Measurements from ENCODE around the gene TRMT11. TPM values are rescaled to one million over a fixed set of nuclear protein-coding genes. Genes with fewer than 3 reads are reported as not detected.
A peak's percentile ranks its signal among the peaks of the same experiment; 100 is the strongest.

TRMT11 gene
- 22.7 and 28.7 TPM in 2 replicates for total RNA-seq

DNA sequence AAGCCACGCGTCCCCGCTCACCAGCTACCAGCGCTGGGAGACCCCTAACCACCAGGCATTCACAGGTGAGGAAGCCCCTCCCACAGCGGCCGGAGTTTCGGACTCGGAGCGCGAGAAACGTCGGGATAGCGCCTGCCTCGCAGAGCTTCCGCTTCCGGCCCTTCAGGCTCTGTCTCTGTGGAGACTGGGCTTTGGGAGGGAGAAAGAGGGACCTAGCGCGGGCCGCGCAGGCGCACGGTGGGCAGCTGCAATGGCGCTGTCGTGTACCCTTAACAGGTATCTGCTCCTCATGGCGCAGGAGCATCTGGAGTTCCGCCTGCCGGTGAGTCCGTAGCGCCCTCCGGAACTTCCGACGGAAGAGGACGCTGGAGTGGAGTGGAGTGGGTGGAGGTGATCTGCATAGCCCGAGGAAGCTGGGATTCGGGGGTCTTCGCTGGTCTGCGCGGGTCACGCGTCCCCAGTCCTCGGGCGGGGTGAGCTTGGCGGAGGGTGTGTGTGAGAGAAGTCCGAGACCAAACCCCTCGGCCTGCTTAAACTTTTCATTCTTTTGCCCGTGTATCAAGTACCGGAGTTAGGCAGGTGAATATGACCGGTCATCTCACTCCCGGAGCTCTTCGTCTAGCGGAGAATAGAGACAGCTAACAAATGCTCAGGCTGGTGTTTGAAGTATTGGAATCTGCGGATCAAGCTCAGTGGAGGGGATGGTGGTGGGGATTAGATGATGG is at the start of gene TRMT11:
Gene TRMT11 (plus strand): TSS at position 240 of the 725 bp plus-strand sequence. CDS start 11 bp downstream, at position 251.
- H3K36me3 ChIP-seq (ENCODE audit: control insufficient read depth, insufficient read depth, low read length), result no peaks in the 10 kb centered on the region
- TF ChIP-seq, protein P1, sequence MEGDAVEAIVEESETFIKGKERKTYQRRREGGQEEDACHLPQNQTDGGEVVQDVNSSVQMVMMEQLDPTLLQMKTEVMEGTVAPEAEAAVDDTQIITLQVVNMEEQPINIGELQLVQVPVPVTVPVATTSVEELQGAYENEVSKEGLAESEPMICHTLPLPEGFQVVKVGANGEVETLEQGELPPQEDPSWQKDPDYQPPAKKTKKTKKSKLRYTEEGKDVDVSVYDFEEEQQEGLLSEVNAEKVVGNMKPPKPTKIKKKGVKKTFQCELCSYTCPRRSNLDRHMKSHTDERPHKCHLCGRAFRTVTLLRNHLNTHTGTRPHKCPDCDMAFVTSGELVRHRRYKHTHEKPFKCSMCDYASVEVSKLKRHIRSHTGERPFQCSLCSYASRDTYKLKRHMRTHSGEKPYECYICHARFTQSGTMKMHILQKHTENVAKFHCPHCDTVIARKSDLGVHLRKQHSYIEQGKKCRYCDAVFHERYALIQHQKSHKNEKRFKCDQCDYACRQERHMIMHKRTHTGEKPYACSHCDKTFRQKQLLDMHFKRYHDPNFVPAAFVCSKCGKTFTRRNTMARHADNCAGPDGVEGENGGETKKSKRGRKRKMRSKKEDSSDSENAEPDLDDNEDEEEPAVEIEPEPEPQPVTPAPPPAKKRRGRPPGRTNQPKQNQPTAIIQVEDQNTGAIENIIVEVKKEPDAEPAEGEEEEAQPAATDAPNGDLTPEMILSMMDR (IDR thresholded peaks at IDR 0.05; ENCODE audit: insufficient read depth, low read length, severe bottlenecking), result peak; percentile 30
- peak within 1 kb of the TSS; percentile 76 for H3K4me3 ChIP-seq (ENCODE audit: low read depth, low read length)
- H3K27me3 ChIP-seq (ENCODE audit: control insufficient read depth, insufficient read depth, low read length), result no peaks in the 10 kb centered on the region
- peak; percentile 87 for DNase-seq (ENCODE audit: low read depth)
- FAIRE-seq, result no peak

- Histone ChIP-seq H3K36me3 (ENCODE audit: control insufficient read depth, insufficient read depth, low read length) (no peaks in the 10 kb centered on the region), H3K27me3 (ENCODE audit: control insufficient read depth, insufficient read depth, low read length) (no peaks in the 10 kb centered on the region), H3K4me3 (ENCODE audit: low read depth, low read length) (no peak overlapping the region)
- TF ChIP-seq, protein P1 (IDR thresholded peaks at IDR 0.05; ENCODE audit: insufficient read depth, low read length, severe bottlenecking), result no peak
- FAIRE-seq (no peak), DNase-seq (ENCODE audit: low read depth) (no peak)
Observed at GRCh38 chr6:125939026-125939425, 47.3 kb upstream of the TRMT11 start.

- DNase-seq (ENCODE audit: low read depth), result no peak
- Histone ChIP-seq H3K27me3 (ENCODE audit: control insufficient read depth, insufficient read depth, low read length) (no peaks in the 10 kb centered on the region), H3K4me3 (ENCODE audit: low read depth, low read length) (no peak overlapping the region), H3K36me3 (ENCODE audit: control insufficient read depth, insufficient read depth, low read length) (no peaks in the 10 kb centered on the region)
- no peak for FAIRE-seq
- TF ChIP-seq, protein P1 (IDR thresholded peaks at IDR 0.05; ENCODE audit: insufficient read depth, low read length, severe bottlenecking), result no peak
Observed at GRCh38 chr6:125939791-125940190, 46.5 kb upstream of the TRMT11 start.

DNA sequence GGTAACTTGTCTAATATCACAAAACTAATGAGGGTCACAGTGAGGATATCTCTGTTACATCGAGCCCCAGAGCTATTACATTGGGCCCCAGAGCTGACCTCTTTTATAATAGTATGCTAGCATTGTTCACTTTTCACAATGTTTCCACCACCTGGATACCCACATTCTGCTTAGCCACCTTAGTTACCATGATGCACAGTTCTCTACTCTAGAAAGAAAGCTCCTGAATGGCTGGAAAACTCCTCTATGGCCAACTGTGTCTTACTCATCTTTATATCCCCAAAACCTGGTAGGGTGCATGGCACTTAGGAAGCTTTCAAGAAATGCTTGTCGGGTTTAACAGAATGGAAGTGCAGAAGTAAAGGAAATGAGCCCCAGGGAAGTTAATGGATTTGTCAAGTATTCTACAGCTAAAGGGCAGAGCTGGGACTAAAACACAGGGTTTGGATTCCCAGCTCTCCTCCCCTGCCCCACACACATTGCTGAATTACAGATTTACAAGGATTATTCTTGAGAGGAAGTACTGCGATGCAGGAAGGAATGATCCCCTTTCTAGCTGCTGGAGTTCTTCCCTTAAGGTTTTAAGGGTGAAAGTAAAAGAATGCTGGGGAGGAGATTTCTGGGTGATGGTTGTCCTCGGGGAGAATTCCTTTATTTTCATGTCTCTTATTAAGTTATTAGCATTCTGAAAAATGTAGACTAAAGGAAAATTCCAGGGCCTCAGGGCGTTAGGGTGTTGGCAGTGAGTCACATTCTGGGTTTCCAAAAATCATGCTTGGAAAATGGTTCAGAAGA is 45.9 kb upstream of the TRMT11 start:
- FAIRE-seq, result no peak
- Histone ChIP-seq H3K36me3 (ENCODE audit: control insufficient read depth, insufficient read depth, low read length) (no peaks in the 10 kb centered on the region), H3K27me3 (ENCODE audit: control insufficient read depth, insufficient read depth, low read length) (no peaks in the 10 kb centered on the region), H3K4me3 (ENCODE audit: low read depth, low read length) (no peak overlapping the region)
- peak; percentile 74 for DNase-seq (ENCODE audit: low read depth)
- TF ChIP-seq, protein P1 (IDR thresholded peaks at IDR 0.05; ENCODE audit: insufficient read depth, low read length, severe bottlenecking), result no peak

DNA sequence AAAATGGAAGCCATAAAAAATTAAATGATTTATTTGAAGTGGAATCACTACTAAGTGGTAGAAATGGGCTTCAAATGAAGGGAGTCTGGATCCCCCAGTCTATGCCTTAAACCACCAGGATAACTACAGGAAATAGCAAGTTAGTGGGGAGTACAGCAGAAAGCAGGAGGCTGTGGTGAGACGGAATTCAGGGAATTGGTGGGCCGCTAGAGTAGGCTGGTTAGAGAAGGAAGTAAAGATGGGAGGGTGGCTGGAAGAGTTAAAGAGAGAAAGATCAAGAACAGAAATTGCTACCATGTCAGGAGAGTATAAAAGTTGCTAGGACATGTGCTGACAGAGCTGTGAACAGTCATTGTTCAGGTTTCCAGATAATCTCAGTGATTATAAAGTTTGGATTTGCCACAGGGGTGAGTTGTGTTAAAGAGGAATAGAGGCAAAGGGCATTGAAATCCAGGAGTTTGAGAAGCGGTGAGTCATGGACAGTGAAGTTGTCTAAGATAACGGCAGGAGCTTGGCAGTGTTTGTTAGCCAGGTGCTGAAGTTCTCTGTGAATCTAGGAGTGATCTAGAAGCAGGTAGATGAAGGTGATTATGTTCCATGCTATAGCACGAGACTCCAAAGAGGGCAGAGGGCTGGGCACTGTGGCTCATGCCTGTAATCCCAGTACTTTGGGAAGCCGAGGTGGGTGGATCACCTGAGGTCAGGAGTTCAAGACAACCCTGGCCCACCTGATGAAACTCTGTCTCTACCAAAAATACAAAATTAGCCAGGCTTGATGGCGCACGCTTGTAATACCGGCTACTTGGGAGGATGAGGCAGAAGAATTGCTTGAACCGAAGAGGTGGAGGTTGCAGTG is 43.4 kb upstream of the TRMT11 start:
- TF ChIP-seq, protein P1 (IDR thresholded peaks at IDR 0.05; ENCODE audit: insufficient read depth, low read length, severe bottlenecking), result no peak
- DNase-seq (ENCODE audit: low read depth), result peak; percentile 94
- no peak overlapping the region for H3K4me3 ChIP-seq (ENCODE audit: low read depth, low read length)
- peak; percentile 7 for FAIRE-seq
- H3K36me3 ChIP-seq (ENCODE audit: control insufficient read depth, insufficient read depth, low read length), result no peaks in the 10 kb centered on the region
- H3K27me3 ChIP-seq (ENCODE audit: control insufficient read depth, insufficient read depth, low read length), result no peaks in the 10 kb centered on the region

Measured in bronchial epithelial cell (primary cell).